ENCODE measurements around the gene PPT1. TPM values are rescaled to one million over a fixed set of nuclear protein-coding genes. Genes with fewer than 3 reads are reported as not detected.

PPT1 gene
- total RNA-seq, 3 donors from 2014 or later = 16.7 to 63.1 (median 39.1) TPM

GRCh38 chr1:40050863-40051262 is 46.2 kb downstream of the PPT1 start:
- H3K4me1 ChIP-seq (ENCODE audit: low read depth) = peaks cover 16% of the 10 kb centered on the region
- no peak overlapping the region for H3K4me3 ChIP-seq
- H3K9me3 ChIP-seq = no peaks in the 10 kb centered on the region
- TF ChIP-seq CTCF (IDR thresholded peaks at IDR 0.05) = no peak
- ATAC-seq (peak; percentile 12), DNase-seq (no peak)
- intact Hi-C loops (cut with DNase I, micrococcal nuclease) = no loop called here
- no peaks in the 10 kb centered on the region for H3K36me3 ChIP-seq (ENCODE audit: low read depth)

GRCh38 chr1:40049725-40050124 is 47.3 kb downstream of the PPT1 start:
- intact Hi-C loops (cut with DNase I, micrococcal nuclease) = no loop called here
- Histone ChIP-seq H3K4me3 (no peak overlapping the region), H3K4me1 (ENCODE audit: low read depth) (peaks cover 21% of the 10 kb centered on the region), H3K36me3 (ENCODE audit: low read depth) (no peaks in the 10 kb centered on the region), H3K9me3 (no peaks in the 10 kb centered on the region)
- ATAC-seq = no peak
- DNase-seq = no peak
- TF ChIP-seq CTCF (IDR thresholded peaks at IDR 0.05) = no peak

- Histone ChIP-seq H3K9me3 (no peaks in the 10 kb centered on the region), H3K4me3 (no peak overlapping the region), H3K36me3 (ENCODE audit: low read depth) (no peaks in the 10 kb centered on the region), H3K4me1 (ENCODE audit: low read depth) (peaks cover 29% of the 10 kb centered on the region)
- intact Hi-C loops (cut with DNase I, micrococcal nuclease) = no loop called here
- no peak for TF ChIP-seq CTCF (IDR thresholded peaks at IDR 0.05)
- DNase-seq = no peak
- ATAC-seq = no peak
These were observed 49.3 kb downstream of the PPT1 start for GRCh38 chr1:40047769-40048168.

GRCh38 chr1:40047276-40047675 is 49.8 kb downstream of the PPT1 start:
- intact Hi-C loops (cut with DNase I, micrococcal nuclease) = no loop called here
- Histone ChIP-seq H3K4me3 (no peak overlapping the region), H3K9me3 (no peaks in the 10 kb centered on the region), H3K36me3 (ENCODE audit: low read depth) (no peaks in the 10 kb centered on the region), H3K4me1 (ENCODE audit: low read depth) (peaks cover 34% of the 10 kb centered on the region)
- no peak for TF ChIP-seq CTCF (IDR thresholded peaks at IDR 0.05)
- ATAC-seq (no peak), DNase-seq (no peak)

GRCh38 chr1:40045766-40046165 is 51.3 kb downstream of the PPT1 start:
- no peaks in the 10 kb centered on the region for H3K9me3 ChIP-seq
- intact Hi-C loops (cut with DNase I, micrococcal nuclease) = no loop called here
- ATAC-seq (no peak), DNase-seq (no peak)
- H3K36me3 ChIP-seq (ENCODE audit: low read depth) = no peaks in the 10 kb centered on the region
- no peak for TF ChIP-seq CTCF (IDR thresholded peaks at IDR 0.05)
- H3K4me3 ChIP-seq = no peak overlapping the region
- H3K4me1 ChIP-seq (ENCODE audit: low read depth) = peaks cover 46% of the 10 kb centered on the region

- Histone ChIP-seq H3K36me3 (ENCODE audit: low read depth) (no peaks in the 10 kb centered on the region), H3K4me3 (no peak overlapping the region), H3K9me3 (no peaks in the 10 kb centered on the region), H3K4me1 (ENCODE audit: low read depth) (peaks cover 49% of the 10 kb centered on the region)
- intact Hi-C loops (cut with DNase I, micrococcal nuclease) = no loop called here
- no peak for DNase-seq
- TF ChIP-seq CTCF (IDR thresholded peaks at IDR 0.05) = no peak
- no peak for ATAC-seq
These were observed 51.9 kb downstream of the PPT1 start for GRCh38 chr1:40045182-40045581.

Data from mucosa of descending colon (tissue), 3 donors.